NCI-H446 treated with DMSO at 0.1 percent for 48 hours (cell line): Measurements from ENCODE around the gene DRD4.
"Not testable (repeated sequence)": the region's sequence is repeated elsewhere in the genome, so short reads cannot be mapped to it uniquely, and the experiment has no call there.

ENCODE experiments used
- DNase-seq: peaks from one replicate; lab custom pipeline; 2025; lab: John Stamatoyannopoulos, UW

Gene DRD4

GRCh38 chr11:679271-680207 is 42.5 kb downstream of the DRD4 start:
- no peak for DNase-seq

GRCh38 chr11:680476-680875 is 43.4 kb downstream of the DRD4 start:
- DNase-seq: no peak

GRCh38 chr11:680970-681369 is 43.9 kb downstream of the DRD4 start:
- DNase-seq: no peak

GRCh38 chr11:686451-687243 is 49.6 kb downstream of the DRD4 start:
- no peak for DNase-seq

- DNase-seq: no peak
These were observed 50.7 kb downstream of the DRD4 start for GRCh38 chr11:687751-688150.

GRCh38 chr11:688681-689080 is 51.6 kb downstream of the DRD4 start:
- no peak for DNase-seq

GRCh38 chr11:689625-690024 is 52.6 kb downstream of the DRD4 start:
- DNase-seq: no peak

- not testable (repeated sequence) for DNase-seq
These were observed 53.2 kb downstream of the DRD4 start for GRCh38 chr11:690244-690643.
